A673 (cell line): ENCODE measurements around the gene ZNF594.
"Not testable (repeated sequence)": the region's sequence is repeated elsewhere in the genome, so short reads cannot be mapped to it uniquely, and the experiment has no call there.

Experiments used
- CTCF ChIP-seq: fragments of 300-800, 200-600 bp; sonication (generic); conservative IDR thresholded peaks from 2 replicates; pipeline ENCODE4 v1.5.1; 2017; ENCODE audit warnings: low read depth, mild to moderate bottlenecking, antibody characterized with exemption, low read length, moderate library complexity, mixed read lengths
- EZH2 ChIP-seq: fragments of 200-600 bp; sonication (generic); IDR thresholded peaks from 2 replicates; pipeline ENCODE4 v1.6.1; 2017; ENCODE audit warnings: borderline replicate concordance, low read depth, mild to moderate bottlenecking, mixed read lengths, antibody characterized with exemption, low read length; ENCODE audit not compliant: poor library complexity, severe bottlenecking

GRCh38 chr17:5130687-5131086 is 61.0 kb downstream of the ZNF594 start:
- not testable (repeated sequence) for TF ChIP-seq CTCF, EZH2
